ENCODE data around the gene GSC2. TPM values are rescaled to one million over a fixed set of nuclear protein-coding genes. Genes with fewer than 3 reads are reported as not detected.
A peak's percentile ranks its signal among the peaks of the same experiment; 100 is the strongest.

The GSC2 gene
- total and polyA plus RNA-seq, 9 of the 15 experiments (the other 6 are each of a cell fraction or from before 2014, with no cell fraction given): not detected

GRCh38 chr22:19107730-19108074, 42.4 kb downstream of the GSC2 start:
- POLR2A ChIA-PET: interaction anchor here (0.8 to 6.0 kb wide), 4 partner anchors 9 to 37 kb away, joined by 3 to 67 read pairs (median 5); partner anchors contain the start of genes DGCR2 and ESS2
- no peak overlapping the region for H3K27ac ChIP-seq (ENCODE audit: extremely low read depth, low read depth, low read length)
- no peak for TF ChIP-seq CHD1 (IDR thresholded peaks at IDR 0.05; ENCODE audit: low read length)
- no peak for TF ChIP-seq ZFP30 (CRISPR knock-in tag; IDR thresholded peaks at IDR 0.05; ENCODE audit: borderline replicate concordance)
- peak; percentile 58 for TF ChIP-seq SP1 (CRISPR knock-in tag; IDR thresholded peaks at IDR 0.05)
- TF ChIP-seq KLF13 (tag; IDR thresholded peaks at IDR 0.05; ENCODE audit: borderline replicate concordance, low read depth): no peak
- TF ChIP-seq E2F5 (CRISPR knock-in tag; IDR thresholded peaks at IDR 0.05): peak; percentile 95
- TF ChIP-seq OTX1 (CRISPR knock-in tag; IDR thresholded peaks at IDR 0.05): no peak
- 0 out of 2 replicates have a peak, but pooled peaks have one; percentile 45 for TF ChIP-seq HNRNPUL1 (IDR thresholded peaks at IDR 0.05; ENCODE audit: low read length)
- no peak for TF ChIP-seq KDM1A (IDR thresholded peaks at IDR 0.05)
- TF ChIP-seq ZNF699 (CRISPR knock-in tag; IDR thresholded peaks at IDR 0.05; ENCODE audit: insufficient replicate concordance): no peak
- no peak for TF ChIP-seq MYC (IDR thresholded peaks at IDR 0.05; ENCODE audit: low read depth, low read length)
- TF ChIP-seq MYC (CRISPR knock-in tag; IDR thresholded peaks at IDR 0.05; ENCODE audit: borderline replicate concordance, low read depth): no peak
- no peak for TF ChIP-seq SLC30A9 (CRISPR knock-in tag; IDR thresholded peaks at IDR 0.05)
- no peak for TF ChIP-seq NFE2 (IDR thresholded peaks at IDR 0.05; ENCODE audit: low read depth)
- no peak for TF ChIP-seq TOE1 (IDR thresholded peaks at IDR 0.05; ENCODE audit: borderline replicate concordance)
- peak; percentile 86; the same call in 1 of the 2 replicates for TF ChIP-seq TOE1 (CRISPR knock-in tag; IDR thresholded peaks at IDR 0.05; ENCODE audit: borderline replicate concordance, low read depth)
- TF ChIP-seq ZFP91 (CRISPR knock-in tag; IDR thresholded peaks at IDR 0.05): peak; percentile 78
- TF ChIP-seq ZSCAN29 (IDR thresholded peaks at IDR 0.05): no peak
- peak; percentile 49; the same call in 1 of the 2 replicates for TF ChIP-seq NR2C2 (CRISPR knock-in tag; IDR thresholded peaks at IDR 0.05)
- no peak for TF ChIP-seq NR2C2 (tag; IDR thresholded peaks at IDR 0.05)
- TF ChIP-seq SRF (CRISPR knock-in tag; IDR thresholded peaks at IDR 0.05): no peak

More at GRCh38 chr22:19107730-19108074, 42.4 kb downstream of the GSC2 start:
- ATAC-seq: no peak
- Histone ChIP-seq H3K9me1 (ENCODE audit: control insufficient read depth, insufficient read depth, low read length) (peaks cover 9% of the 10 kb centered on the region), H3K27me3 (ENCODE audit: control insufficient read depth in 2 of 2, insufficient read depth in 2 of 2, low read length in 2 of 2) (no peaks in the 10 kb centered on the region), H2AFZ (ENCODE audit: low read depth, low read length) (no peak overlapping the region), H3K9me3 (replicated peaks; ENCODE audit: control insufficient read depth, insufficient read depth, low read depth, low read length) (no peaks in the 10 kb centered on the region), H3K4me3 (no peak overlapping the region), H3K9ac (ENCODE audit: insufficient read depth in 1 of 2, low read depth in 2 of 2, low read length in 2 of 2) (peak overlapping the region in 1 of 2 experiments; percentile 14; a peak in 1 of 4 replicates), H4K20me1 (replicated peaks; ENCODE audit: control insufficient read depth, insufficient read depth, low read length) (peaks cover 43% of the 10 kb centered on the region), H3K36me3 (ENCODE audit: control insufficient read depth, insufficient read depth, low read length) (peaks cover 29% of the 10 kb centered on the region), H3K4me1 (replicated peaks in 1 of 2; ENCODE audit: control insufficient read depth in 2 of 2, insufficient read depth in 2 of 2, low read length in 2 of 2) (peaks cover 38 to 44% of the 10 kb centered on the region in 2 experiments), H3K4me2 (ENCODE audit: insufficient read depth, low read length) (no peak overlapping the region), H3K79me2 (ENCODE audit: control insufficient read depth, insufficient read depth, low read length) (peaks cover 93% of the 10 kb centered on the region)
- FAIRE-seq: no peak
- WGBS (ENCODE audit: insufficient coverage, low coverage, missing lambda C conversion rate): 93% methylated on average over 8 of the region's 8 CpGs
- intact Hi-C loops (cut with micrococcal nuclease) (no loop called here), in situ Hi-C loops (cut with MboI) (no loop called here)
- no peak for DNase-seq (ENCODE audit: extremely low read depth in 1 of 4, low spot score in 3 of 4)
- no TSS peak for BruUV-seq (replicated peaks)
- CTCF ChIA-PET (ENCODE audit: low intra/inter-chr PET ratio): no interaction called here

Data from K562 (cell line).